HG03520 (cell line): ENCODE results near the gene UEVLD.
"Not testable (repeated sequence)": the region's sequence is repeated elsewhere in the genome, so short reads cannot be mapped to it uniquely, and the experiment has no call there.

Experiments used
- ATAC-seq: cut with Tn5 transposase; IDR thresholded peaks from one replicate; pipeline ENCODE4 v1.9.1; 2021; ENCODE audit warnings: mild to moderate bottlenecking, moderate library complexity; ENCODE audit not compliant: unreplicated experiment

The UEVLD gene

DNA sequence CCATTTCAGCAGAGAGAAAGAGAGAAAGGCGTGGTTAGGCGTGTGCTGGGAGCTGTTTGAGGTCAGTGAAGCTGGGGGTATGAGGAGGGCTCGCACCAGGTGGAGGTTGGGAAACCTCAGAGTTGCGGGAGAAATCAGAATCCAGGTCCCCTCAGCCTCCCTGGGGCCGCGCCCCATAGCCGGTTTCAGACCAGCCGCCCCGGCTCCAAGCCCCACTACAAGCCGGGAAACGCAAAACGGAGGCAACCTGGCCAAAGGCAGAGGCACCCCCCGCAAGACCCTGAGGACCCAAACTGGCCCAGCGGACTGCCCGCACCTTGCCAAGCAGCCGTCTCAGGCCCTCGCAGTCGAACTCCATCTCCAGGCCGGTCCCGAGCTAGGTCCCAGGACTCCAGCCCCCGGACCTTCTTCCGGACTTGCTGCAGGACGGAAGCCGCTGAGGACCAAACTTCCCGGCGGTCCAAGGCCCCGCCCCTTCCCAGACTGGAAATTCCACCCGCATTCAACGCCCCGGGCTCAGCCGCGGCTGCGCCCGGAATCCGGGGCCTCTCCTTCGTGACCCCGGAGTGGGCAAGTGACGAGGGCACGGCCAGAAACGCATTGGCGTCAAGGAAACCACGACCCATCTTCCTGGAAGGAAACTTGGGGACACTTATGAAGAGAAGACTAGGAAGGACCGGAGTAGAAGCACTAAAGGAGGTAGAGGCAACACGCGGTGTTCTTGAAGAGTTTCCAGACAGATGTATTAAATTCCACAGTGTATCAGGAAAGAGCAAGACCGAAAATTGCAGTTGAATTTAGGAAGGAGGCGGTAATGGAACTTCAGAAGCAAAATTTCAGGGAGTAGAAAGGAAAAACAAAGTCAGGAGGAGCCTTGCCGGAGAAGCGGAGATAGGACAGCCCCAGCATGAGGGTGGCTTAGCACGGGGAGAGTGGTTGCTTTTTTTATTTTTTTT lies at the start of gene UEVLD:
UEVLD (minus strand) TSS at position 438 of the 956 bp plus-strand sequence; CDS start at position 358, 80 bp downstream.
- no peak for ATAC-seq

GRCh38 chr11:18634140-18635032 lies 45.9 kb upstream of the UEVLD start, which contains the start of gene SPTY2D1:
TSS of gene SPTY2D1 (minus strand) at chr11:18634342. CDS start at chr11:18634257, 85 bp downstream.
- peak; percentile 94 for ATAC-seq

GRCh38 chr11:18633256-18634139 lies 45.0 kb upstream of the UEVLD start:
- peak; percentile 53 for ATAC-seq

DNA sequence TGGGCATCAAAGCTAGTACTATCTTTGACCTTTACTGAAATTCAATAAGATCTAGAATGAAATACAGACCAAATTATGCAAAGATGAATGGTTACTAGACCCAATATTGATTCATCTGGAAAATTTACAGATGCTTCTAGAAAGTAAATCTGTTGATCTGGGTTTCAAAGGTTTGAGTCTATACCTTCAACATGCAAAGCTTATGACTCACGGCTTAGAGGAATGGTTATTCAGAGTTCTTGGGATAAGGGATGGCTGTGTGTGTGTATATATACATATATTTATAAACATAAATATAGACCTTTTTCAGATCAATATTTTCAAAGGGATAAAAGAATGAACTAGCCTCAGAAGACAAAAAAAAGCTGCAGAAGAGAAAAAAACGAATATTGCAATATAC lies 44.3 kb upstream of the UEVLD start:
- ATAC-seq = no peak

- ATAC-seq = no peak
Measured at GRCh38 chr11:18624161-18624560, 35.6 kb upstream of the UEVLD start.

- no peak for ATAC-seq
Measured at GRCh38 chr11:18623707-18624106, 35.2 kb upstream of the UEVLD start.

DNA sequence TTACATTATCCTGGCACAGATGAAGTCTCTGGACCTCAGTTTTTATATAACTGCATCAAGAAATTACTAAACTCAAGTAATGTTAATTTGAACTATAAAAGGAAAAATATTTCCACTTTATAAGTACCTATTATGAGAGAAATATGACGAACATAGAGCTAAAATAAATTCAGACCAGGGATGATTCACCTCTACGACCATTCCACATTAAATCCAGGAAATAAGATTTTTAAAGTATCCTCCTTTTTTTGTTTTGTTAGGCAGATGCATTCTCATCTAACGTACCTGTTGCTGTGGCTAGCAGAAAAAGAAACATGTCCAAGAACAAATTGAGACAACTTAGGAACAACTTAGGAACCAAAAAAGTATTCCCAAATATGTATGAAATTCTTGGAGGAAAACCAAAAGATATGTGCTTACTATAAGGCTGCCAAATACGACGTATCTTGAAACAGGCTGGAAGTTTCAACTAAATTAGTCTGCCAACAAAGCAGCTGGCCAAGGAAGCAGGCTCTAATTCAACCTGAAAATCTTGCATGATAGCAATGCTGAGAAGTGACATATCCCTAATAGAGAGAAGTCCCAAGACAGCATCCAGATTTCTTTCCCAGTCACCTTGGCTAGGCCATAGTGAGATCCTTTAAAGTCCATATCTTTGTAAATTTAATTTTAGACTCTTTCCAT lies 29.9 kb upstream of the UEVLD start:
- no peak for ATAC-seq

- ATAC-seq = no peak
Measured at GRCh38 chr11:18617688-18618341, 29.3 kb upstream of the UEVLD start.

DNA sequence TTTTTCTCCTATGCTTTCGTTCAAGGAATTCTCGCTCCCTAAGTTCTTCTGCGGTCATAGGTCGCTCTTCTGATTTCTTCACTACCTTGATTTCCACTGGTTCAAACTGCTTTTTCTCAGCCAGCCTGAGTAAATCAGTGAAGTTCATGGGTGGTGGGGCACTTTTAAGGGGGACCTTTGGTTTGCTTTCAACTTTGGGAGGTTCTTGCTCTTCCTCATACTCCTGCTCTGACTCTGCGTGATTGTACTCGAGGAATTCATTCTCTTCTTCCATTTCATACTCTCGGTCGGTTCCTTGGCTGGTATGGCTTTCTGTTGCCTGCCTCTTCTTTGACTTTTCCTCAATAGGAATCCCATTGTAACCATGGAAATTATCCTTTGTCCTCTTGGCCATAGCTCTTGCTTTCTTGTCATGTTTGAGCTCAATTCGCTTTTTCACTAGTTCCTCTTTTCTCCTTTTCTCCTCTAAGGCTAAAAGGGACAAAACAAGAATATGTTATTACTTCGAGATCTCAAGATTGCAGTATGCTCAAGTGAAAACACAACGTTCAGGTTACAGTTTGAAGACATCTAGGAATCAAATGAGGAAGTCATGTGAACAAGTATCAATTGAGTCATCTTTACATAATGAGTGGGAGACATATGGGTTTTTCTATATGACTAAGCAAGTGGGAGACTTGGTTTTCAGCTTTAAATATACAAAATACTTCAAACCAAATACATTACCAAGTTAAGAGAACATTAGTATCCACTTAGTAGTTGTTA lies 27.3 kb upstream of the UEVLD start:
- peak; percentile 93 for ATAC-seq

GRCh38 chr11:18614667-18615066 lies 26.1 kb upstream of the UEVLD start:
- no peak for ATAC-seq

- ATAC-seq = no peak
Measured at GRCh38 chr11:18612394-18612793, 23.9 kb upstream of the UEVLD start.

GRCh38 chr11:18611196-18611595 lies 22.7 kb upstream of the UEVLD start:
- ATAC-seq = no peak

DNA sequence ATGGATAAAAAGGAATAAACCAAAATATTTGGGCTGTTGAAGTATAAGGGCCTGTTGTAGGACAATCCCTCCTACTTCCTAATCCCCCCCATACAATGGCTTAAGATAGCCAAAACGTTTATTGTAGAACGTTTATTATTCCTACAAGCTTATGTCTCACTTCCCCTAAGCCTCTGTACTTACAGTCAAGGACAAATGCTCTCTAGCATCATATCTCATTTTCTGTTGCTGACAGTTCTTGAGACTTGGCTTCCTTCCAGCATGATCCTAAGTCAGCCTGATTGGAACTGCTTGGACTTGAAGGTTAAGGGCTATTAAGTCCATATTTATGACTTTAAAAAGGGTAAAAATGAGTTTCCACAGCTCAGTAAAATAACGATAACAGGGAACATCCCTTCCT lies 19.8 kb upstream of the UEVLD start:
- ATAC-seq = no peak

GRCh38 chr11:18600915-18601569 lies 12.5 kb upstream of the UEVLD start:
- ATAC-seq = no peak

- ATAC-seq = no peak
Measured at GRCh38 chr11:18599739-18600230, 11.3 kb upstream of the UEVLD start, which contains the start of gene MISFA. TSS of gene MISFA (plus strand) at chr11:18599789. CDS start at chr11:18599929, 140 bp downstream.

GRCh38 chr11:18594999-18595749 lies 6.6 kb upstream of the UEVLD start:
- ATAC-seq = no peak

DNA sequence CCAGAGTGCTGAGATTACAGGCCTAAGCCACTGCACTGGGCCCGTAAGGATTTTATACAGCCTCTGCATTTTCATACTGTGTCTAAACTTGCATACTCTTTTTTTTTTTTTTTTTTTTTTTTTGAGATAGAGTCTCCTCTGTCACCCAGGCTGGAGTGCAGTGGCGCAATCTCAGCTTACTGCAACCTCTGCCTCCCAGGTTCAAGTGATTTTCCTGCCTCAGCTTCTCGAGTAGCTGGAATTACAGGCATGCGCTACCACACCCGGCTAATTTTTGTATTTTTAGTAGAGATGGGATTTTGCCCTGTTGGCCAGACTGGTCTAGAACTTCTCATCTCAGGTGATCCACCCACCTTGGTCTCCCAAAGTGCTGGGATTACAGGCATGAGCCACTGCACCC lies 5.6 kb upstream of the UEVLD start:
- ATAC-seq = not testable (repeated sequence)
